Stimulated activated naive B cell treated with anti-CD40 and anti-IgM and Interleukin-4, amounts not matched to agents 10 μg/mL and 1 μg/mL and 100 μg/mL, for 72 hours (primary cell): ENCODE measurements around the gene INSYN2B.

Source experiments
- ATAC-seq, 2 donors: fragments of 150-1000 bp; cut with Tn5 transposase; replicated peaks; 2 replicates each; pipeline ENCODE4 v1.10.0; 2021; ENCODE audit warnings: moderate library complexity in 1 of 2
- DNase-seq: peaks from one replicate; pipeline ENCODE4 v3.0.0; 2021
- H3K27ac Mint-ChIP-seq: one replicate; pipeline ENCODE4 v1.8.0; 2022; ENCODE audit warnings: mild to moderate bottlenecking, mixed read lengths
- H3K27me3 Mint-ChIP-seq, 2 donors: one replicate each; pipeline ENCODE4 v1.8.0; 2022; ENCODE audit warnings: mixed read lengths in 2 of 2
- H3K36me3 Mint-ChIP-seq, 2 donors: one replicate each; pipeline ENCODE4 v1.8.0; 2022; ENCODE audit warnings: mixed read lengths in 2 of 2, mild to moderate bottlenecking in 1 of 2
- H3K4me1 Mint-ChIP-seq, 2 donors: one replicate each; pipeline ENCODE4 v1.8.0; 2022; ENCODE audit warnings: mixed read lengths in 2 of 2, mild to moderate bottlenecking in 1 of 2
- H3K4me3 Mint-ChIP-seq, 2 donors: one replicate each; pipeline ENCODE4 v1.8.0; 2022; ENCODE audit warnings: mild to moderate bottlenecking in 2 of 2, mixed read lengths in 2 of 2, moderate library complexity in 1 of 2
- H3K9me3 Mint-ChIP-seq, 2 donors: one replicate each; pipeline ENCODE4 v1.8.0; 2022; ENCODE audit warnings: mixed read lengths in 2 of 2, mild to moderate bottlenecking in 1 of 2

Gene INSYN2B

DNA sequence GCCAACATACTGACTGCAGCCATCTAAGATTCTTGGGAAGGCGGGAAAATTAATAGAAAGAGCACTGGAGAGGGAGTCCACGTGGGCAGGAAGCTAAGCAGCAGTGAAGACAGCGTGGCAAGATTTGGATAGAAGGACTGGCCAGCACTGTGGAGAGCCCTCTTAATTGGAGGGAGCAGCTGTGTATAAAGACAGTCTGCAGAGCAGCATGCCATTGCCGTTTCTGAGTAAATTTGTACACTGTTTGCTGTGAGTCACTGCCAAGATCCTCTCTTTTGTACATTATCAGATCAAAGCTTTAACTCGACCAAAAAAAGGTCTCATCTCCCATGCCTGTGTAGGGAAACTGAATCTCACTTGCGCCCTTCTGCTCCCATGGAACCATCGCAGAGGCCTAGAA, 45.3 kb downstream of the INSYN2B start:
- no peak for ATAC-seq
- H3K36me3 Mint-ChIP-seq, result peaks cover 41 to 69% of the 10 kb centered on the region in 2 donors

DNA sequence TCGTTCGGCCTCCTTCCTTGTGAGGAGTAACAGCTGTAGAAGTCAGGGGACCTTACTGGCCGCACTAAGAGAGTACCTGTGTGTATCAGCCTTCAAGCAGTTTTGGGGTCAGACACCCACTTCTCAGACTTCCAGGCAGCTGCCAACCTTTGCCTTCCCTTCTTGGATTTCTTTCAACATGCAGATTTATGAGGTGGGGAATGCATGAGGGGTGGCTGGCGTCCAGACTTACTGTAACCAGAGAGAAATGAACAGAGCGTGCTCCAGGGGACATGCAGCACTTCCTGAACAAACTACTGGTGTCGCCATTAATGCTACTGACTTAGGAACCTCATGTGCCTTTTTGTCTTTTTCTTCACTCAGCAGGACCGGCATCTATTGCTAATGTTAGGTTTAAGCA, 46.7 kb downstream of the INSYN2B start:
- DNase-seq, result no peak
- H3K27me3 Mint-ChIP-seq, result no peaks in the 10 kb centered on the region
- peaks cover 41 to 73% of the 10 kb centered on the region in 2 donors for H3K36me3 Mint-ChIP-seq
- no peaks in the 10 kb centered on the region for H3K9me3 Mint-ChIP-seq
- H3K4me3 Mint-ChIP-seq, result no peak overlapping the region
- peak overlapping the region; percentile 79 for H3K27ac Mint-ChIP-seq
- no peak for ATAC-seq
- H3K4me1 Mint-ChIP-seq, result peaks cover 29 to 43% of the 10 kb centered on the region in 2 donors

More for the DNA sequence above, 45.3 kb downstream of the INSYN2B start:
- DNase-seq, result no peak
- no peaks in the 10 kb centered on the region for H3K27me3 Mint-ChIP-seq
- no peaks in the 10 kb centered on the region for H3K9me3 Mint-ChIP-seq
- H3K4me1 Mint-ChIP-seq, result peaks cover 29 to 43% of the 10 kb centered on the region in 2 donors
- H3K27ac Mint-ChIP-seq, result peak overlapping the region; percentile 57
- no peak overlapping the region for H3K4me3 Mint-ChIP-seq

DNA sequence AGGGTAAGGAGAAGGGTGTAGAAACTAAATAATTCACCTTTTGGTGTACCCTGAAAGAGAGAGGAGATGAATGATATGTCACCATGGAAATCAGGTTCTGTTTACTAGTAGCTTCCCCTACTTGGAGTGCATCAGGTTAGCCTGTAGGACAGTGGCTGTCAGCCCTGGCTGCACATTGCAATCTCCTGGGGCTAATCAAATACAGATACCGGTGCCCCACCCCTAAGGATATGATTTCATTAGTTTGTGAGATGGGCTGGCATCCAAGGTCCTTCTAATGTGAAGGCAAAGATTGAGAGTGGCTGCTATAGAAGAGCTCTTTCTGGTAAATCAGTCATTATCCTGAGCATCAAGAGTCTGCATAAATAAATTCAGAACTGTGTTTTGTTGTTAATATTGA, 47.2 kb downstream of the INSYN2B start:
- no peaks in the 10 kb centered on the region for H3K9me3 Mint-ChIP-seq
- no peak overlapping the region for H3K4me3 Mint-ChIP-seq
- H3K4me1 Mint-ChIP-seq, result peaks cover 33 to 43% of the 10 kb centered on the region in 2 donors
- H3K27me3 Mint-ChIP-seq, result no peaks in the 10 kb centered on the region
- no peak for ATAC-seq
- peaks cover 41 to 74% of the 10 kb centered on the region in 2 donors for H3K36me3 Mint-ChIP-seq
- H3K27ac Mint-ChIP-seq, result no peak overlapping the region
- no peak for DNase-seq

DNA sequence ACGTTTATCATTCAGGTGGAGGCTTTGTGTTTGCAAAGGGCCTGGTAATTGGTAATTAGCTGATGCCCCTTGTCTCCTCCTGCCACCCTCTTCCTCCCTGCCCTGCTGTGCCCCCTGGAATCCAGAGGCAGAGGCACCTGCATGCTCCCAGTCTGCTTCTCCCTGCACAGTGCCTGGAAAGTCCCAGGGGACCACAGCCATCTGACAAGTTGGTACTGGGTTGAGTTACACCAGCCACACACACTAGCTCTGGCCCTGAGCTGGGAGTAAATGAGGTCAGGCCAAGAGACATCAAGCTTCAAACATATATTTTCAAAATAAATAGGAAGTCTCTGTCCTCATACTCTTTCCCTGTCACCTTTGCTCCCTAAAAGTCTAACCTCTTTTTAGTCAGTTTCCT, 56.3 kb downstream of the INSYN2B start:
- Mint-ChIP-seq H3K4me1 (peaks cover 7 to 16% of the 10 kb centered on the region in 2 donors), H3K36me3 (peaks cover 20 to 53% of the 10 kb centered on the region in 2 donors), H3K27me3 (no peaks in the 10 kb centered on the region), H3K9me3 (no peaks in the 10 kb centered on the region), H3K4me3 (no peak overlapping the region), H3K27ac (no peak overlapping the region)
- DNase-seq (no peak), ATAC-seq (no peak)

DNA sequence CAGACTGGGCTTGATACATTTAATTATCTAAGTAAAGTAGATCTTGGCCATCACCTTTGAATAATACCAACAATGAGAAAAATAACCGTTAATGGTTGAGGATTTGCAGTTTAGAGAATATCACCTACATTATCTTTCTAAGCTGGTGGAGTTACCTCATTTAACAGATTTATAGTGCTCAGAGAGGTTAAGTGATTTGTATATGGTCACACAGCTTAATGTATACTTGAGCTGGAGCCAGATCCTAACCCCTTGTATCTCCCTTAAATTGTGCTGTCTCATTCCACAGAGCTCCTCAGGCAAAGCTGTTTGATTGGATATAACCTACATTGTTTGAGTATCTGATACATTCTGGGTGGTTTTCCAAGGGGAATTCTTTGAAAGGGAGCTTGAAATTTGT, 57.8 kb downstream of the INSYN2B start:
- H3K9me3 Mint-ChIP-seq, result no peaks in the 10 kb centered on the region
- H3K27ac Mint-ChIP-seq, result no peak overlapping the region
- peaks cover 23 to 50% of the 10 kb centered on the region in 2 donors for H3K36me3 Mint-ChIP-seq
- peaks cover 5 to 18% of the 10 kb centered on the region in 2 donors for H3K4me1 Mint-ChIP-seq
- no peak for ATAC-seq
- no peak for DNase-seq
- no peak overlapping the region for H3K4me3 Mint-ChIP-seq
- no peaks in the 10 kb centered on the region for H3K27me3 Mint-ChIP-seq

DNA sequence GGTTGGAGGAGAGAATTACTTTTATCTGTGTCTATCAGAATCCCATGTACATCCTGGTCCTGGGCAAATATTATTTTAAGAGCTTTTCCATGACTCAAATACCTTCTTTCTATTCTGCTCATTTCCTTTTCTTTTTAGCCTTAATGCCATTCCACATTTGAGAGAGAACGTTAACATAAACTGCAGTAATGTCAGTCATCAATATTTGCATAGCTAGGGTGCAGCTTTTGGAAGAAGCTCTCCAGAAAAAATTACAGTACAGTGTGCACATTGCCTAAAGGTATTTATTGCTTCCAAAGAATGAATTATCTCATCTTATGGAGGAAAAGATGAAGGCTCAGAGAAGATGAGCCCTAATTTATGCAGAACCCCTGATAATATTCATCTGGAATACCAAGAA, 58.3 kb downstream of the INSYN2B start:
- no peak overlapping the region for H3K4me3 Mint-ChIP-seq
- peaks cover 8 to 24% of the 10 kb centered on the region in 2 donors for H3K4me1 Mint-ChIP-seq
- H3K27me3 Mint-ChIP-seq, result no peaks in the 10 kb centered on the region
- DNase-seq, result no peak
- H3K36me3 Mint-ChIP-seq, result peaks cover 22 to 51% of the 10 kb centered on the region in 2 donors
- ATAC-seq, result no peak
- no peak overlapping the region for H3K27ac Mint-ChIP-seq
- no peaks in the 10 kb centered on the region for H3K9me3 Mint-ChIP-seq

DNA sequence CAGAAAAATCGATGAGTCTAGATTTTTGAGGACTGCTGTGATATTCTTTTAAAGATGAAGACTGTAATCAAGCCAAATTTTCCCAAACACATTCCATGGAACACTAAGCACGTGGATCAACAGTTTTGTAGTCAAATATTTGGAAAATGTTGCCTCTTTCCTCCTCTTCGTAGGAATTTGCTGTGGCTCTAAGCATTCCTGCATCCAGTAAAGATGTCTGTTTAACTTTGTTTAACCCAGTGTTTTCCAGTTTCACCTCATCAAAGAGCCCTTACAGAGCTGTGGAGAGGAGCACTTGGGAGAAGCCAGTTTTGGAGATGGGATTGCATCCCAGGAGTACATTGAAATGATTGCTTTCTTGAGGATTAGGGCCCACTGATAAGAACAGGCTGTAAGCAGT, 58.9 kb downstream of the INSYN2B start:
- H3K9me3 Mint-ChIP-seq, result no peaks in the 10 kb centered on the region
- H3K27me3 Mint-ChIP-seq, result no peaks in the 10 kb centered on the region
- DNase-seq (no peak), ATAC-seq (no peak)
- H3K27ac Mint-ChIP-seq, result no peak overlapping the region
- peaks cover 8 to 25% of the 10 kb centered on the region in 2 donors for H3K4me1 Mint-ChIP-seq
- peaks cover 21 to 46% of the 10 kb centered on the region in 2 donors for H3K36me3 Mint-ChIP-seq
- no peak overlapping the region for H3K4me3 Mint-ChIP-seq

DNA sequence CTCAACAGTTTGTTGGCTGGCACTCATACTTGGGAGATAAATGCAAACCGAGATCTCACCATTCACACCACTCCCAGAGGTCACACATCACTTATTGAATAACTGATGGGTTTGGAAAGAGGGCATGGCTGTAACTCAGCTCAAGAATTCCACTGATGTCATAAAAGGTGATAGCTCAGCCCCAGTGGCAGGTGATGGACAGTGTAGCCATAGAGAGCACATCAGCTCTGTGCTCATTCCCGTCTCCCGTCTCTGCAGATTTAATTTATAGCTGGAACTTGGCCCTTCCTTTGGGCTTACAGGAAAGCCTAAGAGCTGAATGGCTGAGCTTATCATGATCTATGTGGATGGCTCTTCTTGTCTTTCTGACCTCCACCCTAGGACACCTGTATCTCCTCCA, 59.8 kb downstream of the INSYN2B start:
- Mint-ChIP-seq H3K36me3 (peaks cover 21 to 44% of the 10 kb centered on the region in 2 donors), H3K9me3 (no peaks in the 10 kb centered on the region), H3K27me3 (no peaks in the 10 kb centered on the region), H3K4me3 (no peak overlapping the region), H3K4me1 (peaks cover 8 to 25% of the 10 kb centered on the region in 2 donors), H3K27ac (no peak overlapping the region)
- ATAC-seq (no peak), DNase-seq (no peak)

DNA sequence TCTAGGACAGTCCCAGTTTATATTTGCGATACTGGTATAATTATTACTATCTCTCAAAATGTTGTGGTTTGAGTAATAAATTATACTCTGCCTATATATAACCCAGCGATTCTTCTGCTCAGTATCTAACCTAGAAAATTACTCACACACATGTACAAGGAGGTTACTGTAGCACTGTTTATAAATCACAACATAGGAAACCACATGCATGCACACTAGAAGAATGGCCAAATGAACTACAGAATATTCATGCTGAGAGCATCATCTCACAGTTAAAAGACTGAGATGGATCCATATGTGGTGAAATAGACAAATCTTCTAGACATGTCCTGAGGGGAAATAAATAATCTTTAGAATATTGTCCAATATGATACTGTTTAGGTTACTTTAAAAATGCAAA, 62.1 kb downstream of the INSYN2B start:
- DNase-seq (no peak), ATAC-seq (no peak)
- H3K27ac Mint-ChIP-seq, result no peak overlapping the region
- peaks cover 12 to 45% of the 10 kb centered on the region in 2 donors for H3K36me3 Mint-ChIP-seq
- no peak overlapping the region for H3K4me3 Mint-ChIP-seq
- H3K9me3 Mint-ChIP-seq, result no peaks in the 10 kb centered on the region
- H3K4me1 Mint-ChIP-seq, result peaks cover 5 to 9% of the 10 kb centered on the region in 2 donors
- no peaks in the 10 kb centered on the region for H3K27me3 Mint-ChIP-seq

DNA sequence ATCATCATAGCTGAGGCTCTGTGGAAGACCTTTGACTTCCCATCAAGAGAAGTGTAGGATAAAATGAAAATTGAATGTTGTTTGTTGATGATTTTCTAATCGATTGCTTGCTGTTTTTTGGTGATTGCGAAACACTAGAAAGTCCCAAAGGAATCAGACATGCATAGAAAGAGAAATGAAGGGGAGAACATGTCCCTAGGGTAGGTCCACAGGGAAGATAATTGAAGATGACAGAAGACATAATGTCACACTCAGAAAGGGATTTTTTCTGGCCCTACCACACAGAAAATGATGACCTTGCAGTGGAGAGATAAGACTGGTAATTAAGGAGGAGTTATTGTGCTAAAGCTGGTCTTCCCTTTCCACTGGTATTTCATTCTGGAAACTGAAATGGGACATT, 62.8 kb downstream of the INSYN2B start:
- peaks cover 13 to 46% of the 10 kb centered on the region in 2 donors for H3K36me3 Mint-ChIP-seq
- H3K27ac Mint-ChIP-seq, result no peak overlapping the region
- H3K27me3 Mint-ChIP-seq, result no peaks in the 10 kb centered on the region
- peaks cover 5 to 9% of the 10 kb centered on the region in 2 donors for H3K4me1 Mint-ChIP-seq
- no peaks in the 10 kb centered on the region for H3K9me3 Mint-ChIP-seq
- no peak overlapping the region for H3K4me3 Mint-ChIP-seq
- DNase-seq (no peak), ATAC-seq (no peak)

DNA sequence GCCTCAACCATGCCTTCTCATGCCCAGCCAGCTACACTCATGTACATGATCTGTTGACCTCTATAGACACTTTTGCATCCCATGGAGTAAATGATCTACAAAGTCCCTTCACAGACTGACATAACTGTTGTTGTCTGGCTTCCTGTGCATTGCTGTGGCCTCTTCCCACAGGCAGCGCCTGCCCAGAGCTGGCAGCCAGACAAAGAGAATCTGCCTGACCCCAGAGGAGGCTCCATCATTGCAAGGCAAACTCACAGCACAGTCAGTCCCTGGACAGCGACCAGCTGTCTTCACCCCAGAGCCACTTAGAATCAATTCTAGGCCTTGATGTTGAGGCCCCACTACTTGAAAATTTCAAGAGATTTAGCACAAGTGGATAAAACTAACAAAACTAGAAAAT, 65.5 kb downstream of the INSYN2B start:
- Mint-ChIP-seq H3K27ac (no peak overlapping the region), H3K4me3 (no peak overlapping the region), H3K36me3 (peaks cover 12 to 61% of the 10 kb centered on the region in 2 donors), H3K4me1 (peaks cover 7 to 9% of the 10 kb centered on the region in 2 donors), H3K27me3 (no peaks in the 10 kb centered on the region), H3K9me3 (no peaks in the 10 kb centered on the region)
- ATAC-seq (no peak), DNase-seq (no peak)

DNA sequence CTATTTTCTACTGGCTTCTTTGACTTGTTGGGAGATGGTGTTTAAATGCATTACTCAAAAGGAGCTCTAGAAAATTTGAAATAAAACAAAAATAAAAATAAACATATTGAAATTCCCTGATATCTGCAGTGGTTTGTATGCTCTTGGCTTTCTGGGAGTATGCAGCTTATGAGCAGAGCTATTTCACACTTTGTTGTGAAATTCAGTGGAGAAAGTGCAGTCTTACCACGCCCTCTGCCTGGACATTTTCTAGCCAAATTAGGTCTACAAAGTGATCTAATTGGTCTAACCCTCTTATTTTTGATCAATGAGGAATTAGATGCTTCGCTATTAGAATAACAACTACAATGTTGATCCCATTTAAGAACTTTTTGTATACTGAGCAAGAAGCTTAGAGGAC, 66.8 kb downstream of the INSYN2B start:
- Mint-ChIP-seq H3K4me3 (no peak overlapping the region), H3K36me3 (peaks cover 12 to 58% of the 10 kb centered on the region in 2 donors), H3K4me1 (peaks cover 7 to 9% of the 10 kb centered on the region in 2 donors), H3K27ac (no peak overlapping the region), H3K9me3 (no peaks in the 10 kb centered on the region), H3K27me3 (no peaks in the 10 kb centered on the region)
- DNase-seq (no peak), ATAC-seq (no peak)

DNA sequence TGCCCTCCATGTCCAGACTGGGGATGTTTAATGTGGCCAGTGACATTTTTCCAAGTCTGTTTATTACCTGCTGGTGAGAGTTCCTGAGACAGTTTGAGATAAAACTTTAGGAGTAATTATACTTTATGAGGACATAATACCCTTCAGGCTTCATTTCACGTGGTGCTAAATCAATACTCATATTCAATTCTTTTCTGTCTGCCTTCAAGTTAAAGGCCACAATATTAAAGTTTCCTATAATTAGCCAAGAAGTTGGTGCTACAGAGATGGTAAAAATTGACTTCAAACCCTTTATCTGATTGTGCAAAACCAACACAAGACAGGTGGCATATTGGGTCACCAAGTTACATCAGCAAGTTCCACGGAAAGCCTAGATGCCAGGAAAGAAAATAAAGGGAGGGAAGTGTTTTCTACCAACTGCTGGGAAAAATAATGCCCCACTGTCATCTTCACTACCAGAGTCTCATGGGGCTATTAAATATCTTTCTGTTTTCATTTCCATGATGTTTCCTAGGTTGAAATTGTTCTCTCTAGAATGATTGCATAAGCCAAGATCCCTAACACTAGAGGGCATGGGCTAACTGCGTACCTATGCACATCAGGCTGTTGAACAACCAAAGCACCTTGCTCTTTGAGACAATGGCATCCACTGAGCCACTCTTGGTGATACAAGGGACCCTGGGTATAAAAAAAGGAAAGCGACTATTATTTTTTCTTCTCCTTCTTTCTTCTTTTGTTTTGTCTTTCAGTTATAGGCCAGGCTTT, 68.7 kb downstream of the INSYN2B start:
- ATAC-seq (no peak), DNase-seq (no peak)
- no peaks in the 10 kb centered on the region for H3K27me3 Mint-ChIP-seq
- peaks cover 0 to 2% of the 10 kb centered on the region in 2 donors for H3K4me1 Mint-ChIP-seq
- H3K36me3 Mint-ChIP-seq, result peaks cover 6 to 47% of the 10 kb centered on the region in 2 donors
- no peak overlapping the region for H3K27ac Mint-ChIP-seq
- H3K9me3 Mint-ChIP-seq, result no peaks in the 10 kb centered on the region
- H3K4me3 Mint-ChIP-seq, result no peak overlapping the region

DNA sequence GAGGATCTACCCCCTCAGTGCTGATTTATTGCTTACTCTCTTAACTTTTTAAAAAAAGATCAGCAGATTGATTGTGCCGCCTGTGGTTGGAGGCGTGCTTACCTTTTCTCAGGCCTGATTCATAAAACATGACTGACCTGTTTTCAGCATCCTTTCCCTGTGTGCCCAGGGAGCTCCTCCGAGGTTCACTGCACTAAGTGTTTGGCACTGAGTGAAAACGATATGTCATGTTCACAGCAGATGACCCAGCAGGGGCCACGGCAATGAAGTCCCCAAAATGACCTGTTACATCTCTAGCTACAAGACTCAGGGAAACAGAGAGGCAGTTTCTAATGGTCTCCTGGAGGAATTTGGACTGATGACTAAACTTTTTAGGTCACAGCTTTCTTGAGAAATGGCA, 69.9 kb downstream of the INSYN2B start:
- H3K9me3 Mint-ChIP-seq, result no peaks in the 10 kb centered on the region
- ATAC-seq, result no peak
- DNase-seq, result no peak
- peaks cover 0 to 2% of the 10 kb centered on the region in 2 donors for H3K4me1 Mint-ChIP-seq
- no peaks in the 10 kb centered on the region for H3K27me3 Mint-ChIP-seq
- H3K36me3 Mint-ChIP-seq, result peaks cover 6 to 42% of the 10 kb centered on the region in 2 donors
- H3K27ac Mint-ChIP-seq, result no peak overlapping the region
- no peak overlapping the region for H3K4me3 Mint-ChIP-seq

DNA sequence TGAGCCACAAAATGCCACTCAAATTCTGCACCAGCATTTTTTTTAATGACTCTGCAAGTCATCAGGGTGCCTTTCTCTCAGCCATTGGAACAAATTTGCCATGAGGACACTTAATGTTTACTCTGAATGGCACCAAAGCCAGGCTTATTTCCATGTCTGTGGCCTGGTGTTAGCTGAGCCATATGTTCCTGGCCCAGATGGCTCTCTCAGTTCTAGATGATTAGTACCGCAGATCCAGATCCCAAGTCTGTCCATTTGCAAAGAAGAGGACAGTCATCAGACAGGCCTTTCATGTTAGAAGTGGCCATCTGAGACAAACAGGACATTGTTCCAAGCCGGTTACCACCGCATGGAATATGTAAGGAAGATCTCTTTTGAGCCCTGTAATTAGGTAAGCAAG, 70.3 kb downstream of the INSYN2B start:
- no peak for ATAC-seq

More for the DNA sequence above, 70.3 kb downstream of the INSYN2B start:
- Mint-ChIP-seq H3K27me3 (no peaks in the 10 kb centered on the region), H3K9me3 (no peaks in the 10 kb centered on the region), H3K27ac (no peak overlapping the region), H3K4me1 (peaks cover 2% of the 10 kb centered on the region in 2 donors), H3K4me3 (no peak overlapping the region), H3K36me3 (peaks cover 8 to 41% of the 10 kb centered on the region in 2 donors)
- no peak for DNase-seq
